Effector CD4-positive, alpha-beta T cell (primary cell): ENCODE measurements around the gene CASZ1.

Experiments used
- DNase-seq: peaks from one replicate; pipeline ENCODE4 v3.0.0-alpha.2; 2020

The CASZ1 gene

GRCh38 chr1:10724948-10725847 lies 71.2 kb downstream of the CASZ1 start:
- DNase-seq = no peak

GRCh38 chr1:10724511-10724910 lies 71.9 kb downstream of the CASZ1 start:
- no peak for DNase-seq

GRCh38 chr1:10724052-10724494 lies 72.4 kb downstream of the CASZ1 start:
- no peak for DNase-seq

- DNase-seq = no peak
Measured at GRCh38 chr1:10723317-10723716, 73.1 kb downstream of the CASZ1 start.

GRCh38 chr1:10722803-10723202 lies 73.6 kb downstream of the CASZ1 start:
- no peak for DNase-seq

- DNase-seq = no peak
Measured at GRCh38 chr1:10721381-10722321, 74.8 kb downstream of the CASZ1 start.

GRCh38 chr1:10720635-10721034 lies 75.8 kb downstream of the CASZ1 start:
- no peak for DNase-seq

GRCh38 chr1:10718083-10718415 lies 78.4 kb downstream of the CASZ1 start:
- no peak for DNase-seq

GRCh38 chr1:10717296-10718082 lies 79.0 kb downstream of the CASZ1 start:
- DNase-seq = no peak

GRCh38 chr1:10716840-10717239 lies 79.6 kb downstream of the CASZ1 start:
- DNase-seq = no peak

- no peak for DNase-seq
Measured at GRCh38 chr1:10714337-10715114, 81.9 kb downstream of the CASZ1 start.

GRCh38 chr1:10713614-10714013 lies 82.8 kb downstream of the CASZ1 start:
- DNase-seq = no peak

GRCh38 chr1:10712568-10713362 lies 83.7 kb downstream of the CASZ1 start:
- no peak for DNase-seq

GRCh38 chr1:10710489-10710888 lies 86.0 kb downstream of the CASZ1 start:
- DNase-seq = no peak

GRCh38 chr1:10709646-10710045 lies 86.8 kb downstream of the CASZ1 start:
- no peak for DNase-seq

- no peak for DNase-seq
Measured at GRCh38 chr1:10709165-10709564, 87.3 kb downstream of the CASZ1 start.

GRCh38 chr1:10708757-10709156 lies 87.7 kb downstream of the CASZ1 start:
- no peak for DNase-seq

- DNase-seq = no peak
Measured at GRCh38 chr1:10707208-10707607, 89.2 kb downstream of the CASZ1 start.

GRCh38 chr1:10706376-10706913 lies 90.0 kb downstream of the CASZ1 start:
- no peak for DNase-seq

GRCh38 chr1:10705953-10706352 lies 90.5 kb downstream of the CASZ1 start:
- DNase-seq = no peak

GRCh38 chr1:10704368-10704882 lies 92.0 kb downstream of the CASZ1 start:
- DNase-seq = no peak
